Endodermal cell (in vitro differentiated cells): ENCODE results near the gene RSPRY1. TPM values are rescaled to one million over a fixed set of nuclear protein-coding genes. Genes with fewer than 3 reads are reported as not detected.

ENCODE experiments used
- DNase-seq: peaks from one replicate; pipeline ENCODE4 v3.0.0-alpha.2; 2017
- H3K27ac ChIP-seq: 2 replicates; pipeline ENCODE4 v1.5.1; 2013; ENCODE audit warnings: mild to moderate bottlenecking, low read depth, low read length, moderate library complexity
- H3K27me3 ChIP-seq: 2 replicates; pipeline ENCODE4 v1.6.1; 2013; ENCODE audit warnings: mild to moderate bottlenecking, low read length, moderate library complexity; ENCODE audit not compliant: insufficient read depth, control insufficient read depth, poor library complexity, severe bottlenecking
- H3K36me3 ChIP-seq: 2 replicates; pipeline ENCODE4 v1.7.0; 2013; ENCODE audit warnings: mild to moderate bottlenecking, low read length, moderate library complexity; ENCODE audit not compliant: control insufficient read depth, insufficient read depth
- H3K4me1 ChIP-seq: one replicate; pipeline ENCODE4 v1.7.0; 2013; ENCODE audit warnings: low read length; ENCODE audit not compliant: control insufficient read depth, insufficient read depth
- H3K4me3 ChIP-seq: 2 replicates; pipeline ENCODE4 v1.5.1; 2013; ENCODE audit warnings: mild to moderate bottlenecking, low read length, moderate library complexity
- H3K9ac ChIP-seq: 2 replicates; pipeline ENCODE4 v1.6.1; 2013; ENCODE audit warnings: mild to moderate bottlenecking, low read length, moderate library complexity; ENCODE audit not compliant: poor library complexity, severe bottlenecking; ENCODE audit errors: extremely low read depth
- H3K9me3 ChIP-seq: 2 replicates; pipeline ENCODE4 v1.6.1; 2013; ENCODE audit warnings: mild to moderate bottlenecking, low read length, moderate library complexity; ENCODE audit not compliant: control insufficient read depth
- H3K27ac Mint-ChIP-seq: 2 replicates; pipeline ENCODE4 v1.8.0; 2020; ENCODE audit warnings: mixed read lengths
- H3K27me3 Mint-ChIP-seq: 2 replicates; pipeline ENCODE4 v1.8.0; 2021; ENCODE audit warnings: mild to moderate bottlenecking, mixed read lengths; ENCODE audit not compliant: insufficient read depth
- H3K36me3 Mint-ChIP-seq: 2 replicates; pipeline ENCODE4 v1.8.0; 2020; ENCODE audit warnings: low read depth, mixed read lengths
- H3K4me1 Mint-ChIP-seq: 2 replicates; pipeline ENCODE4 v1.8.0; 2020; ENCODE audit warnings: mixed read lengths
- H3K4me3 Mint-ChIP-seq: 2 replicates; pipeline ENCODE4 v1.8.0; 2020; ENCODE audit warnings: mild to moderate bottlenecking, moderate library complexity, mixed read lengths
- H3K9me3 Mint-ChIP-seq: 2 replicates; pipeline ENCODE4 v1.8.0; 2020; ENCODE audit warnings: mild to moderate bottlenecking, mixed read lengths
- WGBS, 2 experiments: methylation state at CpG; one replicate each; pipeline versions ENCODE4 v1.1.5 to v1.1.7; 2013; ENCODE audit warnings: missing lambda C conversion rate in 2 of 2, mixed read lengths in 1 of 2; ENCODE audit not compliant: insufficient coverage in 1 of 2, insufficient read length in 1 of 2; 5-methylcytosine and 5-hydroxymethylcytosine counted together
- total RNA-seq, 2 donors: library from RNA; stranded (reverse); fragmentation: NEBNext Ultra II Directional in 1 of 2; extraction: Animal tissue kit (Norgen Biotek cat#: 25700) in 1 of 2; gene quantifications; 2 replicates in 1 of 2; 3 replicates in 1 of 2; pipeline ENCODE4 v1.2.1, GENCODE V29; 2021
- TF ChIP-seq, protein P1 (sequence below): fragments of 200-600 bp; sonication (generic); conservative IDR thresholded peaks from 2 replicates; pipeline ENCODE4 v1.5.0; 2021; ENCODE audit warnings: antibody characterized with exemption, mild to moderate bottlenecking

The RSPRY1 gene
- total RNA-seq, 2 donors from 2014 or later = 40.3 to 46.5 TPM

DNA sequence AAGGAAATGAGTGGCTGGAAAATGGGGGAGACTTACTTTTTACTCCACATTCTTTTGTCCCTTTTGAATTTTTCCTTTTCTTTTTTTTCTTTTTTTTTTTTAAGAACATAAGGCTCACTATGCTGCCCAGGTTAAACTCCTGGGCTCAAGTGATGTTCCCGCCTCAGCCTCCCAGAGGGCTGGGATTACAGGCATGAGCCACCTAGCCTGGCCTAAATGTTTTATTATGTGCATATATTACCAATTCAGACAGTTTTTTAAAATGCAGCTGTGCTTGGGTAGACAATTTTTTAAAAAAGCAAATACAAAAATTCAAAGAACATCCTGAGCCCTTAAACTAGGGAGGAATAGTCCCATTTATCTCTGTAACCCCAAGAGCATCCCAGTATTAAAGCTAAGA, 28.6 kb upstream of the RSPRY1 start:
- Mint-ChIP-seq H3K27ac (no peak overlapping the region), H3K4me3 (no peak overlapping the region), H3K4me1 (peaks cover 20% of the 10 kb centered on the region), H3K9me3 (no peaks in the 10 kb centered on the region), H3K27me3 (no peaks in the 10 kb centered on the region), H3K36me3 (peaks cover 80% of the 10 kb centered on the region)
- TF ChIP-seq, protein P1, sequence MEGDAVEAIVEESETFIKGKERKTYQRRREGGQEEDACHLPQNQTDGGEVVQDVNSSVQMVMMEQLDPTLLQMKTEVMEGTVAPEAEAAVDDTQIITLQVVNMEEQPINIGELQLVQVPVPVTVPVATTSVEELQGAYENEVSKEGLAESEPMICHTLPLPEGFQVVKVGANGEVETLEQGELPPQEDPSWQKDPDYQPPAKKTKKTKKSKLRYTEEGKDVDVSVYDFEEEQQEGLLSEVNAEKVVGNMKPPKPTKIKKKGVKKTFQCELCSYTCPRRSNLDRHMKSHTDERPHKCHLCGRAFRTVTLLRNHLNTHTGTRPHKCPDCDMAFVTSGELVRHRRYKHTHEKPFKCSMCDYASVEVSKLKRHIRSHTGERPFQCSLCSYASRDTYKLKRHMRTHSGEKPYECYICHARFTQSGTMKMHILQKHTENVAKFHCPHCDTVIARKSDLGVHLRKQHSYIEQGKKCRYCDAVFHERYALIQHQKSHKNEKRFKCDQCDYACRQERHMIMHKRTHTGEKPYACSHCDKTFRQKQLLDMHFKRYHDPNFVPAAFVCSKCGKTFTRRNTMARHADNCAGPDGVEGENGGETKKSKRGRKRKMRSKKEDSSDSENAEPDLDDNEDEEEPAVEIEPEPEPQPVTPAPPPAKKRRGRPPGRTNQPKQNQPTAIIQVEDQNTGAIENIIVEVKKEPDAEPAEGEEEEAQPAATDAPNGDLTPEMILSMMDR = no peak
- peaks cover 91% of the 10 kb centered on the region for H3K36me3 ChIP-seq
- no peak overlapping the region for H3K9ac ChIP-seq
- 100% methylated on average over 1 of the region's 1 CpG; no CpG with 5 or more reads in 1 of the 2 experiments for WGBS, 2 experiments
- DNase-seq = no peak
- no peaks in the 10 kb centered on the region for H3K27me3 ChIP-seq
- H3K4me1 ChIP-seq = peaks cover 5% of the 10 kb centered on the region
- H3K27ac ChIP-seq = no peak overlapping the region
- no peaks in the 10 kb centered on the region for H3K9me3 ChIP-seq
- no peak overlapping the region for H3K4me3 ChIP-seq

DNA sequence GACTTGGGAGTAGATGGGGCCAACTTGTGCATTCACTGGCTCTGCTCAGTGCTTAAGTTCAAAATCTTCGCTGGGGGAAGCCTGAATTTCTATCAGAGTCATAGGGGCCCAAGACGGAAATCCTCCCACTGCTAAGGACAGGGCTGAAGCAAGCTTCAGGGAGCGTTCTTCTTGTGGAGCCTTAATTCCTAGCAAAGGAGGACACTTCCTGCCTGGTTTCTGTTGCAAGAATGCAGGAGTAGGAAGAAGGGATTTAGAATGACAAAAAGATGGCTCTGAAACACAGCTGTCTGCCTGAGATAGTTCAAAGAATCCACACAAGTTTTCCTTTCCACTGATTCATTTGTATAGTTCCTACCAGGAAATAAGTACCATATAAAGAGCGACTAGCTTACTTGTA, 26.7 kb upstream of the RSPRY1 start:
- Histone ChIP-seq H3K27ac (no peak overlapping the region), H3K9ac (no peak overlapping the region), H3K9me3 (no peaks in the 10 kb centered on the region), H3K27me3 (no peaks in the 10 kb centered on the region), H3K36me3 (peaks cover 90% of the 10 kb centered on the region), H3K4me1 (no peaks in the 10 kb centered on the region), H3K4me3 (no peak overlapping the region)
- Mint-ChIP-seq H3K4me3 (no peak overlapping the region), H3K4me1 (peaks cover 5% of the 10 kb centered on the region), H3K27ac (no peak overlapping the region), H3K36me3 (peaks cover 76% of the 10 kb centered on the region), H3K27me3 (no peaks in the 10 kb centered on the region), H3K9me3 (no peaks in the 10 kb centered on the region)
- DNase-seq = peak; percentile 36
- TF ChIP-seq, protein P1 = no peak
- WGBS, 2 experiments = 75 to 88% methylated on average over 3 to 4 of the region's 4 CpGs

DNA sequence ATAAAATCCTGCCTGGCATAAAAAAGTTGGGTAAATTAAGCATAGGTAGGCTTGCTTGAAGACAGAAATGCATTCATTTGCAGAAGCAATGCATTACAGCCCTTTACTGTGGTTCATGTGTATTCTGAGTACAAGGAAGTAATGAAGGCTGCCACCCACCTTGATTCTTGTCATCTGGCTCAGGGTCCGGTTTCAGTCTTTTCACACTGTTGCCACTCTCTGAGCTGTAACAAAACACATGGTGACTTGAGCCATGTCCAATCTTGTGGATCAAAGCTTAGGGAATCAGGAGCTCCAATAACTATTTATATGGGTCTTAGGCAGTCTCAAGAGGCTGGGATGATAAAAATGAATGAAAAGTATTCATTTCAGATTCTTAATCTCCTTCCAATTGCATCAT, 22.3 kb upstream of the RSPRY1 start:
- H3K9me3 Mint-ChIP-seq = no peaks in the 10 kb centered on the region
- no peak for DNase-seq
- 85% methylated on average over 1 of the region's 1 CpG; no CpG with 5 or more reads in 1 of the 2 experiments for WGBS, 2 experiments
- H3K4me1 Mint-ChIP-seq = no peaks in the 10 kb centered on the region
- H3K4me1 ChIP-seq = no peaks in the 10 kb centered on the region
- H3K36me3 ChIP-seq = peaks cover 72% of the 10 kb centered on the region
- no peak overlapping the region for H3K9ac ChIP-seq
- peaks cover 71% of the 10 kb centered on the region for H3K36me3 Mint-ChIP-seq
- no peak overlapping the region for H3K27ac Mint-ChIP-seq
- H3K4me3 Mint-ChIP-seq = no peak overlapping the region
- H3K27me3 ChIP-seq = no peaks in the 10 kb centered on the region
- TF ChIP-seq, protein P1 = no peak
- no peaks in the 10 kb centered on the region for H3K9me3 ChIP-seq
- H3K27ac ChIP-seq = no peak overlapping the region
- H3K4me3 ChIP-seq = no peak overlapping the region
- H3K27me3 Mint-ChIP-seq = no peaks in the 10 kb centered on the region
